H1 (cell line): ENCODE results near the gene BRICD5. TPM values are rescaled to one million over a fixed set of nuclear protein-coding genes. Genes with fewer than 3 reads are reported as not detected.

ENCODE experiments used
- CTCF ChIA-PET: fragments of 300-600 bp; sonication (Branson Sonifier 250); formaldehyde crosslinking; loops from one replicate; lab custom pipeline; 2021; ENCODE audit not compliant: partially characterized antibody; lab: Charles Lee
- POLR2A ChIA-PET: fragments of 300-600 bp; sonication (Branson Sonifier 250); formaldehyde crosslinking; loops from one replicate; lab custom pipeline; 2021; ENCODE audit warnings: inconsistent platforms; ENCODE audit not compliant: partially characterized antibody; lab: Charles Lee
- DNase-seq, 2 experiments: peaks; one replicate each; pipeline versions ENCODE4 v3.0.0 to v3.0.0-alpha.2; 2010 to 2022; ENCODE audit warnings: low spot score in 2 of 2, low read depth in 1 of 2, mixed read lengths in 1 of 2
- FAIRE-seq: peaks from 2 replicates; lab custom pipeline; 2011; peaks lifted over from hg19 to GRCh38; lab: Jason Lieb, UNC
- H2AFZ ChIP-seq: 2 replicates; pipeline ENCODE4 v1.8.1; 2012; ENCODE audit warnings: low read length, inconsistent platforms
- H2AK5ac ChIP-seq: 2 replicates; pipeline ENCODE4 v1.6.1; 2013; ENCODE audit warnings: low read depth, low read length
- H2BK120ac ChIP-seq: replicated peaks from 2 replicates; pipeline ENCODE3; 2013; ENCODE audit warnings: low read depth, low read length, inconsistent platforms
- H2BK12ac ChIP-seq: 2 replicates; pipeline ENCODE4 v1.6.1; 2013; ENCODE audit warnings: low read depth, low read length
- H2BK15ac ChIP-seq: 2 replicates; pipeline ENCODE4 v1.6.1; 2013; ENCODE audit warnings: low read length
- H2BK20ac ChIP-seq: 2 replicates; pipeline ENCODE4 v1.6.1; 2013; ENCODE audit warnings: low read length
- H2BK5ac ChIP-seq: 2 replicates; pipeline ENCODE4 v1.6.1; 2013; ENCODE audit warnings: low read depth, low read length
- H3K14ac ChIP-seq: 2 replicates; pipeline ENCODE4 v1.6.1; 2013; ENCODE audit warnings: inconsistent platforms; ENCODE audit not compliant: insufficient read length
- H3K18ac ChIP-seq: 2 replicates; pipeline ENCODE4 v1.6.1; 2013; ENCODE audit warnings: low read length; ENCODE audit errors: extremely low read depth
- H3K23ac ChIP-seq: 2 replicates; pipeline ENCODE4 v1.6.1; 2013; ENCODE audit warnings: inconsistent platforms; ENCODE audit not compliant: insufficient read length
- H3K23me2 ChIP-seq: 2 replicates; pipeline ENCODE4 v1.6.1; 2013; ENCODE audit warnings: low read depth, low read length
- H3K27ac ChIP-seq: 2 replicates; pipeline ENCODE4 v1.6.1; 2011; ENCODE audit warnings: low read depth, low read length, inconsistent platforms
- H3K27me3 ChIP-seq, 4 experiments: replicated peaks in 1 of 4; 1 replicate in 1 of 4; 2 replicates in 3 of 4; pipeline versions ENCODE4 v1.6.1 to v1.8.1; 2011 to 2013; ENCODE audit warnings: low read length in 3 of 4, mild to moderate bottlenecking in 3 of 4, inconsistent platforms in 2 of 4, mixed read lengths in 2 of 4, moderate library complexity in 1 of 4; ENCODE audit not compliant: control insufficient read depth in 3 of 4, insufficient read depth in 3 of 4; ENCODE audit errors: extremely low read depth in 1 of 4
- H3K36me3 ChIP-seq, 4 experiments: 2 replicates each; pipeline versions ENCODE4 v1.6.1 to v1.8.1; 2011 to 2013; ENCODE audit warnings: mild to moderate bottlenecking in 4 of 4, low read length in 3 of 4, moderate library complexity in 2 of 4, control low read depth in 1 of 4, inconsistent platforms in 1 of 4; ENCODE audit not compliant: insufficient read depth in 4 of 4, control insufficient read depth in 2 of 4
- H3K4ac ChIP-seq: replicated peaks from 2 replicates; pipeline ENCODE3; 2013; ENCODE audit warnings: low read length, low read depth, mixed read lengths, inconsistent platforms; ENCODE audit not compliant: insufficient read length
- H3K4me1 ChIP-seq, 4 experiments: replicated peaks in 1 of 4; 1 replicate in 1 of 4; 2 replicates in 3 of 4; pipeline versions ENCODE4 v1.6.1 to v1.8.1; 2011 to 2013; ENCODE audit warnings: low read length in 3 of 4, inconsistent platforms in 2 of 4, mixed read lengths in 1 of 4; ENCODE audit not compliant: insufficient read depth in 4 of 4, control insufficient read depth in 3 of 4
- H3K4me2 ChIP-seq, 2 experiments: 2 replicates each; pipeline versions ENCODE4 v1.6.1 to v1.8.1; 2011 to 2013; ENCODE audit warnings: low read depth in 2 of 2, low read length in 2 of 2, control low read depth in 1 of 2, inconsistent platforms in 1 of 2, mild to moderate bottlenecking in 1 of 2; ENCODE audit not compliant: insufficient read depth in 1 of 2
- H3K4me3 ChIP-seq, 4 experiments: fragments of 200-600, 300-600 bp in 1 of 4; sonication (generic), shearing (Covaris generic), sonication (Bioruptor Twin) in 1 of 4; 2 replicates each; pipeline versions ENCODE4 v1.5.1 to v1.8.1; 2011 to 2016; ENCODE audit warnings: low read length in 4 of 4, low read depth in 3 of 4, control low read depth in 2 of 4, inconsistent platforms in 2 of 4, mild to moderate bottlenecking in 2 of 4, mixed read lengths in 1 of 4, moderate library complexity in 1 of 4; ENCODE audit not compliant: insufficient read depth in 2 of 4; ENCODE audit errors: extremely low read depth in 1 of 4
- H3K56ac ChIP-seq: replicated peaks from 2 replicates; pipeline ENCODE3; 2013; ENCODE audit warnings: low read depth, mild to moderate bottlenecking, mixed read lengths, low read length, inconsistent platforms; ENCODE audit not compliant: insufficient read length
- H3K79me1 ChIP-seq: 2 replicates; pipeline ENCODE4 v1.6.1; 2013; ENCODE audit warnings: low read depth, low read length, control low read depth
- H3K79me2 ChIP-seq, 2 experiments: 2 replicates each; pipeline versions ENCODE4 v1.6.1 to v1.8.1; 2012 to 2013; ENCODE audit warnings: low read length in 2 of 2, mild to moderate bottlenecking in 2 of 2, inconsistent platforms in 1 of 2; ENCODE audit not compliant: insufficient read depth in 2 of 2, control insufficient read depth in 1 of 2
- H3K9ac ChIP-seq, 4 experiments: replicated peaks in 1 of 4; 1 replicate in 1 of 4; 2 replicates in 3 of 4; pipeline versions ENCODE4 v1.6.1 to v1.8.1; 2011 to 2013; ENCODE audit warnings: low read depth in 3 of 4, low read length in 3 of 4, control low read depth in 2 of 4, mild to moderate bottlenecking in 2 of 4, moderate library complexity in 2 of 4, inconsistent platforms in 1 of 4; ENCODE audit errors: extremely low read depth in 1 of 4
- H3K9me3 ChIP-seq, 2 experiments: 2 replicates each; pipeline versions ENCODE4 v1.6.1 to v1.8.1; 2012 to 2013; ENCODE audit warnings: mild to moderate bottlenecking in 2 of 2, moderate library complexity in 2 of 2, control low read depth in 1 of 2, inconsistent platforms in 1 of 2, low read depth in 1 of 2, low read length in 1 of 2, mixed read lengths in 1 of 2; ENCODE audit not compliant: insufficient read depth in 2 of 2
- H4K20me1 ChIP-seq, 2 experiments: replicated peaks in 1 of 2; 2 replicates each; pipeline versions ENCODE3 to v1.8.1; 2011 to 2013; ENCODE audit warnings: inconsistent platforms in 2 of 2, low read length in 2 of 2, mild to moderate bottlenecking in 1 of 2; ENCODE audit not compliant: insufficient read depth in 2 of 2, control insufficient read depth in 1 of 2
- H4K5ac ChIP-seq: 2 replicates; pipeline ENCODE4 v1.6.1; 2013; ENCODE audit warnings: low read length, low read depth, mixed read lengths, inconsistent platforms; ENCODE audit not compliant: insufficient read length
- H4K8ac ChIP-seq: 2 replicates; pipeline ENCODE4 v1.8.0; 2013; ENCODE audit warnings: mild to moderate bottlenecking, moderate library complexity, low read length, inconsistent platforms; ENCODE audit not compliant: insufficient read depth; ENCODE audit errors: extremely low read depth
- H4K91ac ChIP-seq: replicated peaks from 2 replicates; pipeline ENCODE3; 2013; ENCODE audit warnings: low read length, mixed read lengths, inconsistent platforms; ENCODE audit not compliant: insufficient read length
- BACH1 ChIP-seq: IDR thresholded peaks from 2 replicates; pipeline ENCODE4 v1.6.1; 2012; ENCODE audit warnings: low read length, improper control_type of control experiment
- CBX8 ChIP-seq: fragments of 300-800, 300-1000 bp; sonication (generic); IDR thresholded peaks from 2 replicates; pipeline ENCODE4 v1.7.1; 2016; ENCODE audit warnings: low read depth, low read length, borderline replicate concordance
- CHD2 ChIP-seq: IDR thresholded peaks from 2 replicates; pipeline ENCODE4 v1.6.1; 2012; ENCODE audit warnings: low read length, improper control_type of control experiment
- EGR1 ChIP-seq: IDR thresholded peaks from 2 replicates; pipeline ENCODE4 v1.6.1; 2011; ENCODE audit warnings: low read depth, low read length, borderline replicate concordance
- GTF2F1 ChIP-seq: IDR thresholded peaks from 2 replicates; pipeline ENCODE4 v1.6.1; 2012; ENCODE audit warnings: low read depth, low read length, improper control_type of control experiment, borderline replicate concordance
- KDM4A ChIP-seq: IDR thresholded peaks from one replicate; pipeline ENCODE4 v1.7.1; 2012; ENCODE audit warnings: low read depth, mild to moderate bottlenecking, moderate library complexity, low read length, inconsistent platforms; ENCODE audit not compliant: severe bottlenecking
- KDM5A ChIP-seq: fragments of 200-600 bp; IDR thresholded peaks from 2 replicates; pipeline ENCODE4 v1.7.1; 2012; ENCODE audit warnings: mild to moderate bottlenecking, low read length, inconsistent platforms, mixed read lengths
- MAFK ChIP-seq: IDR thresholded peaks from 2 replicates; pipeline ENCODE4 v1.6.1; 2012; ENCODE audit warnings: low read depth, mild to moderate bottlenecking, improper control_type of control experiment, low read length
- MAX ChIP-seq: IDR thresholded peaks from 2 replicates; pipeline ENCODE4 v1.6.1; 2012; ENCODE audit warnings: inconsistent platforms
- PHF8 ChIP-seq: fragments of 200-600 bp; sonication (generic); conservative IDR thresholded peaks from 2 replicates; pipeline ENCODE4 v1.7.1; 2012; ENCODE audit warnings: low read depth, mild to moderate bottlenecking, inconsistent platforms, low read length, moderate library complexity
- SIRT6 ChIP-seq: IDR thresholded peaks from one replicate; pipeline ENCODE4 v1.7.1; 2012; ENCODE audit warnings: low read length, inconsistent platforms
- TAF7 ChIP-seq: optimal IDR thresholded peaks from 2 replicates; pipeline ENCODE3; 2011; ENCODE audit warnings: low read depth, mild to moderate bottlenecking, inconsistent platforms, low read length, moderate library complexity, borderline replicate concordance
- TBP ChIP-seq: IDR thresholded peaks from 2 replicates; pipeline ENCODE4 v1.6.1; 2011; ENCODE audit warnings: low read depth, low read length, improper control_type of control experiment
- WGBS, 2 experiments: shearing (Covaris generic) in 1 of 2; methylation state at CpG; one replicate each; pipeline versions ENCODE4 v1.1.6 to v1.1.7; 2013 to 2015; ENCODE audit warnings: low lambda C conversion rate in 2 of 2, mixed read lengths in 2 of 2, inconsistent platforms in 1 of 2, low coverage in 1 of 2, missing lambda C conversion rate in 1 of 2; ENCODE audit not compliant: insufficient replicate concordance in 2 of 2, insufficient coverage in 1 of 2, insufficient read length in 1 of 2; ENCODE audit errors: extremely low coverage in 1 of 2, missing lambda C conversion rate in 1 of 2; 5-methylcytosine and 5-hydroxymethylcytosine counted together
- polyA plus RNA-seq, 7 experiments: library from polyadenylated mRNA; depleted of rRNA in 3 of 7; stranded (reverse) in 5 of 7; unstranded in 2 of 7; fragments of >200 nt in 5 of 7; fragments of 200-250 nt in 2 of 7; gene quantifications; 1 replicate in 5 of 7; 2 replicates in 1 of 7; 4 replicates in 1 of 7; pipeline versions ENCODE4 v1.2.1 to v1.2.3, GENCODE V29; 2011 to 2013; ENCODE audit warnings: missing spikeins in 2 of 7, mixed read lengths in 2 of 7
- total RNA-seq: library from RNA; stranded (reverse); fragmentation: NEBNext Ultra II Directional; extraction: Animal tissue kit (Norgen Biotek cat#: 25700); gene quantifications from 2 replicates; pipeline ENCODE4 v1.2.1, GENCODE V29; 2021

Gene BRICD5
- total and polyA plus RNA-seq, 2 of the 8 experiments (the other 6 are each of a cell fraction or from before 2014, with no cell fraction given): 8.5 to 14.2 TPM

- H3K4ac ChIP-seq: no peak overlapping the region
- no peak overlapping the region for H2BK20ac ChIP-seq
- no peak overlapping the region for H3K14ac ChIP-seq
- no peak overlapping the region for H3K4me3 ChIP-seq
- peaks cover 0 to 10% (median 3%) of the 10 kb centered on the region in 4 experiments; a peak in 4 of 7 replicates for H3K4me1 ChIP-seq
- no peak overlapping the region for H2AFZ ChIP-seq
- H2BK120ac ChIP-seq: no peak overlapping the region
- no peak overlapping the region for H2BK12ac ChIP-seq
- no peak overlapping the region for H2BK15ac ChIP-seq
- no peaks in the 10 kb centered on the region for H3K79me1 ChIP-seq
- no peak overlapping the region for H3K23ac ChIP-seq
- POLR2A ChIA-PET: interaction anchor here (0.5 to 6.9 kb wide), 11 partner anchors 8 to 323 kb away, joined by 3 to 63 read pairs (median 6); partner anchors contain the start of genes BRICD5, DNASE1L2, ECI1 and MLST8
- no peak overlapping the region for H4K5ac ChIP-seq
- H4K20me1 ChIP-seq: peaks cover 4 to 14% of the 10 kb centered on the region in 2 experiments
- no peak overlapping the region for H2AK5ac ChIP-seq
- no peak overlapping the region for H3K9ac ChIP-seq
- no peak overlapping the region for H3K18ac ChIP-seq
- no peak overlapping the region for H2BK5ac ChIP-seq
- TF ChIP-seq GTF2F1: no peak
- no peak for TF ChIP-seq KDM5A
- TF ChIP-seq MAFK: no peak
- TF ChIP-seq KDM4A: no peak
- TF ChIP-seq SIRT6: no peak
- TF ChIP-seq TAF7: no peak
- no peak for TF ChIP-seq CHD2
- TF ChIP-seq MAX: no peak
- TF ChIP-seq EGR1: no peak
- TF ChIP-seq CBX8: no peak
- TF ChIP-seq PHF8: no peak
- no peak for TF ChIP-seq BACH1
- TF ChIP-seq TBP: no peak
- H3K79me2 ChIP-seq: no peaks in the 10 kb centered on the region
- no peak overlapping the region for H4K8ac ChIP-seq
- WGBS, 2 experiments: 80% methylated on average over 4 of the region's 4 CpGs; no CpG with 5 or more reads in 1 of the 2 experiments
- H4K91ac ChIP-seq: no peak overlapping the region
- FAIRE-seq (no peak), DNase-seq (no peak)
- H3K36me3 ChIP-seq: no peaks in the 10 kb centered on the region
- H3K56ac ChIP-seq: no peak overlapping the region
- H3K23me2 ChIP-seq: peaks cover 8% of the 10 kb centered on the region; the same call in 1 of the 2 replicates
- H3K9me3 ChIP-seq: no peaks in the 10 kb centered on the region
- H3K27ac ChIP-seq: no peak overlapping the region
- H3K27me3 ChIP-seq: peaks cover 4 to 34% (median 24%) of the 10 kb centered on the region in 4 experiments
- no peak overlapping the region for H3K4me2 ChIP-seq
- CTCF ChIA-PET: interaction anchor here (0.9 to 2.0 kb wide), 3 partner anchors 10 to 38 kb away, joined by 3 to 6 read pairs (median 6); partner anchors contain the start of gene DNASE1L2
These were observed 12.4 kb downstream of the BRICD5 start for GRCh38 chr16:2198283-2198682.
